ENCODE data around the gene GTSE1.

Gene GTSE1

DNA sequence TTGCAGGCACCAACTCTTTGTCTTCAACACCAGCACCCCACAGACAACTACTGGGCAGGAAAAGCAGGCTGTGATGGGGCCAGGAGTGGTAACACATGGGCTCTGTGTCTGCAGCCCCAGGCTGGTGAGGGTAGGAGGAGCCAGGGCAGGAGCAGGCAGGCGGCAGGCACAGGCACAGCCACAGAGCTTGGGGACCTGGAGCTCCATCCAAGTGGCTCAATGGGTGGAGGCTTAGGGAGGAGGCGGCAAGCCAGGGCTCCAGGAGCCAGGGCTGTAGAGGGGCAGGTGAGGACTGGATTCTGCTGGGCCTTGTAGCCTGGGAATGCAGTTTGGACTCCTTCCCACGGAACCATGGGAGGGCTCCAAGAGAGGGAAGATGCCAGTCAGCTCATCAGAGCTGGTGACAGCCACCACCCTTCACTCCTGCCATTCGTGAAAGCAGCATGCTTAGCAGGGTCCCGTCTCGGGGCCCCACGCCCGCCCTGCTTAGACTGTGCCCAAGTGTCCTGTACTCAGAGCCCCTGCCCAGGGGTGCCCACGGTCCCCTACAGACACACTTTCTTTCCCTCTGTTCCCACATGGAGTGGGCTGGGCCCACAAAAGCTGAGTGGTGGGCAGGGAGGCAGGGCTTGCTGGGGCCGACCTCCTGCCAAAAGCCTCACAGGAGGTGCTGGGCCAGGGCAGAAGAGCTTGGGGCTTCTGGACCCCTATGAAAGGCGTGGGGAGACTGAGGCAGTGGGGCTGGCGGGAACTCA lies 16.4 kb upstream of the GTSE1 start:
- no peaks in the 10 kb centered on the region for H3K9me3 ChIP-seq (ENCODE audit: control insufficient read depth, low read length)
- no peaks in the 10 kb centered on the region for H3K27me3 ChIP-seq (ENCODE audit: control insufficient read depth, insufficient read depth, low read length)
- H3K36me3 ChIP-seq (ENCODE audit: control insufficient read depth, insufficient read depth, low read length): peaks cover 10% of the 10 kb centered on the region
- no peak overlapping the region for H3K4me3 ChIP-seq (ENCODE audit: low read length)
- no peak overlapping the region for H3K9ac ChIP-seq (ENCODE audit: low read length)
- no peaks in the 10 kb centered on the region for H3K4me1 ChIP-seq (ENCODE audit: control insufficient read depth, insufficient read depth, low read length)

DNA sequence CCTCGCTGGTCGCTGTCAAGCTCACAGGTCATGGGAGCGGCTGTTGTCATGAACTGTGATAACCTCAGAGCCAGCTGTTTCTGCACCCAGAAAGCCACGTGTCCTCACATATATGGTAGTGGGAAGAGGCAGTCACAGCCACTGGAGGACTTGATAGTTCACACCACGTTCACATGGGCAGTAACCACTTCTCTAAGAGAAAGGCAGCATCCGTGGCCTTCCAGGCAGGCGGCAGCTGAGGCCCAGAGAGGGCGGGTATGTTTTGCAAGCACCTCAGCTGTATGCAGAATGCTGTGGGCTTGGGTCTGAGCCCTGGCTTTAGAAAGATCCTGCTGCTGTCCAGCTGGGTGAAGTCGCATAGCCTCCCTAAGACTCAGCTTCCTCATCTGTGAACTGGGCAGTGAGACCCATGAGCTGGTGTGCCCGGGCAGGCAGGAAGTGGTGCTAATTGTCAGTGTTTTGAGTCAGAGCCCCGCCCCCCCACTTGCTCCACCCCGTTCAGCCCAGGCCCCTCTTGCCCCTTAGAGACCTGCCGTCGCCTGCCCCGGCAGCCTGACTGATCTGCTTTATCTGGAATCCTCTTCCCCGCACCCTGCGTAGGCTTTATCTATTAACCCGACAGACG lies 15.6 kb upstream of the GTSE1 start:
- H3K36me3 ChIP-seq (ENCODE audit: control insufficient read depth, insufficient read depth, low read length): peaks cover 10% of the 10 kb centered on the region
- H3K9ac ChIP-seq (ENCODE audit: low read length): no peak overlapping the region
- H3K4me1 ChIP-seq (ENCODE audit: control insufficient read depth, insufficient read depth, low read length): no peaks in the 10 kb centered on the region
- H3K9me3 ChIP-seq (ENCODE audit: control insufficient read depth, low read length): no peaks in the 10 kb centered on the region
- no peaks in the 10 kb centered on the region for H3K27me3 ChIP-seq (ENCODE audit: control insufficient read depth, insufficient read depth, low read length)
- no peak overlapping the region for H3K4me3 ChIP-seq (ENCODE audit: low read length)

DNA sequence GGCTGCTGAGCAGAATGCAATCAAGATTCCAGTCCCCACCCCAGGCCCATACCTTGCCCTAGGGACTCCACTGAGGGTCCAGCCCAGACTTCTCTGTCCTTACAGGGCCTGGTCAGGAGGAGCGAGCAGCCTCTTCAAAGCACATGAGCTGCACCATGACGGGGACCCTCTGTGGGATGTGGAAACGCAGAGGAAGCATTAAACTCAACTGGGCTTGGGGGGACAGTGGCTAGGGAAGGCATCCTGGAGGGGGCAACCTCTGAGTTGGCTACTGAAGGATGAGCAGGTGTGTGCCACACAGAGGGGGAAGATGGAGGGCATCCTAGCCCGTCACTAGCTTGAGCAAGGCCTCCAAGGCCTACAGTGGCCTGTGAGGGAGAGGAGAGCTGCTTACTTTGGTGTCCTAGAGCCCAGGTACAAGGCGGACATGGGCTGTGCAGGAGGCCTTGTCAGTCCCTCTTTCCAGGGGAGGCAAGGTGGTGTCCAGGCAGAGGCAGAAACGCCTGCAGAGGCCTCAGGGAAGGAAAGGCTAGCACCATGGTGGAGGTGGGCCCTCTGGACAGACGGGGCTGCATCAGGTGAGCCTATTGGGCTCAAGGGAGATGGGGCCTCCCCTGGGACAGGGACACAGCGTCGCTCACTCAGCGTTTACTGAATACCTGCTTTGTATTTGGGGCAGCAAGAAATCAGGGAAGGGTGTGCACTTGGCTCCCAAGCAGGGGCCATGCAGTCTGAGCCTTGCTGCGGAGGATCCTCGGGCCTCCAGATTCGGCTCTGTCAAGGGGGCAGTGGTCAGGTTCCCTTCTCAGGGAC lies 14.6 kb upstream of the GTSE1 start:
- Histone ChIP-seq H3K9me3 (ENCODE audit: control insufficient read depth, low read length) (no peaks in the 10 kb centered on the region), H3K4me1 (ENCODE audit: control insufficient read depth, insufficient read depth, low read length) (no peaks in the 10 kb centered on the region), H3K27me3 (ENCODE audit: control insufficient read depth, insufficient read depth, low read length) (no peaks in the 10 kb centered on the region), H3K4me3 (ENCODE audit: low read length) (no peak overlapping the region), H3K9ac (ENCODE audit: low read length) (no peak overlapping the region), H3K36me3 (ENCODE audit: control insufficient read depth, insufficient read depth, low read length) (peaks cover 10% of the 10 kb centered on the region)

DNA sequence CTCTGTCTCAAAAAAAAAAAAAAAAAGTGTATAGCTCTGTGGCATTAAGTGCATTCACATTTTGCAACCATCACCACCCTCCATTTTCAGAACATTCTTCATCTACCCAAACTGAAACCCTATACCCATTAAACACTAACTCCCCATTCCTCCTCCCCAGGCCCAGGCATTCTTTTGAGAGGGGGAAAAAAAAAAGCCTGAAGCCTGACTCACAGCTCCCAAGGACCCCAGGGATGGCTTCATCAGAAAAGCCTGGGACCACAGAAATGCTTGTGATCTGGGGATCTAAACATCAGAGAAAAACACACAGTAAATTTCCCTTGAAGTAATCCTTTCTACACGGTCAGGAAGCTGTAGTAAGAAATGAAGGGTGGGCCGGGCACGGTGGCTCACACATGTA lies 10.7 kb upstream of the GTSE1 start:
- H3K9ac ChIP-seq (ENCODE audit: low read length): no peak overlapping the region
- no peaks in the 10 kb centered on the region for H3K27me3 ChIP-seq (ENCODE audit: control insufficient read depth, insufficient read depth, low read length)
- no peaks in the 10 kb centered on the region for H3K9me3 ChIP-seq (ENCODE audit: control insufficient read depth, low read length)
- peaks cover 5% of the 10 kb centered on the region for H3K4me1 ChIP-seq (ENCODE audit: control insufficient read depth, insufficient read depth, low read length)
- H3K4me3 ChIP-seq (ENCODE audit: low read length): no peak overlapping the region
- H3K36me3 ChIP-seq (ENCODE audit: control insufficient read depth, insufficient read depth, low read length): no peaks in the 10 kb centered on the region

DNA sequence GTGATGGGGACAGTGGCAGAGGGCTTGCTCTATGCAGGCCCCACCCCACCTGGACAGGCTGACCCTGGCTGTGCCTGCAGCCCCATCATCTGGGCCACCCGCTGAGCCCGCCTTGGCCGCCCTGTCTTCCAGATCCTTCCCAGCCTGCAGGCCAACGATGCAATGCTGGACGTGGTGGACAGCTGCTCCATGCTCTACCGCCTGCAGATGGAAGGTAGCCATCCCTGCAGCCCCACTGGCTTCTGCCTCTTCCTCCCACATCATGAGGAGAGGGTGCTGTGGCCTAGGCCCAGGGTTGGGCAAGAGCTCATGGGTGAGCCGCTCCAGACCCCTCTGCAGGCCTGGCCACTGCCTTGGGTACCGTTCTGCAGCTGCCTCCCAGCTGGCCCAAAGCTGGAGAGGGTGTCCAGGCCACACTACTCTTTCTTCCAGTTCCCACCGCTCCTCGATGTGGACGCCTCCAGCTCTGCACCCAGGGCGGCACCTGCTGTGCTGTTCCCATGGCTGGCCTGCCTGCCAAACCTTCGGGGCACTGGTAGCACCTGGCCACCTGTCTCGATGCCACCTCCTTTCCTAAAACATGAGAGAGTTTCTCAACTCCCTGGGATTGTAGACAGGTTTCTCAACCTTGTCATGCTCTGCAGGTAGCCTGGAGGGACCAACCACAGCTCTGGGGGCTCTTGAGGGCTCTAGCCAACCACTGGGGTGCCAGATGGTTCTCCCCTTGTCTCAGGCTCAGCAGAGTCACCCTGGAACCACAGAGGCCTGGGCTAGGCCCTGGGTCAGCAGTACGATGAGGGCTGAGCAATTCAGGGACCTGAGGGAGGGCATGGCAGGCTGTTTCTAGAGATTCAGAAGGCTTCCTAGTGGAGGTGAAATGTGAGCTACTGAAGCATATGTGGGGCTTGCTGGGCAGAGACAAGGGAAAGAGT lies 9.5 kb upstream of the GTSE1 start:
- H3K4me1 ChIP-seq (ENCODE audit: control insufficient read depth, insufficient read depth, low read length): peaks cover 5% of the 10 kb centered on the region
- no peak overlapping the region for H3K4me3 ChIP-seq (ENCODE audit: low read length)
- no peaks in the 10 kb centered on the region for H3K9me3 ChIP-seq (ENCODE audit: control insufficient read depth, low read length)
- no peak overlapping the region for H3K9ac ChIP-seq (ENCODE audit: low read length)
- no peaks in the 10 kb centered on the region for H3K27me3 ChIP-seq (ENCODE audit: control insufficient read depth, insufficient read depth, low read length)
- no peaks in the 10 kb centered on the region for H3K36me3 ChIP-seq (ENCODE audit: control insufficient read depth, insufficient read depth, low read length)

DNA sequence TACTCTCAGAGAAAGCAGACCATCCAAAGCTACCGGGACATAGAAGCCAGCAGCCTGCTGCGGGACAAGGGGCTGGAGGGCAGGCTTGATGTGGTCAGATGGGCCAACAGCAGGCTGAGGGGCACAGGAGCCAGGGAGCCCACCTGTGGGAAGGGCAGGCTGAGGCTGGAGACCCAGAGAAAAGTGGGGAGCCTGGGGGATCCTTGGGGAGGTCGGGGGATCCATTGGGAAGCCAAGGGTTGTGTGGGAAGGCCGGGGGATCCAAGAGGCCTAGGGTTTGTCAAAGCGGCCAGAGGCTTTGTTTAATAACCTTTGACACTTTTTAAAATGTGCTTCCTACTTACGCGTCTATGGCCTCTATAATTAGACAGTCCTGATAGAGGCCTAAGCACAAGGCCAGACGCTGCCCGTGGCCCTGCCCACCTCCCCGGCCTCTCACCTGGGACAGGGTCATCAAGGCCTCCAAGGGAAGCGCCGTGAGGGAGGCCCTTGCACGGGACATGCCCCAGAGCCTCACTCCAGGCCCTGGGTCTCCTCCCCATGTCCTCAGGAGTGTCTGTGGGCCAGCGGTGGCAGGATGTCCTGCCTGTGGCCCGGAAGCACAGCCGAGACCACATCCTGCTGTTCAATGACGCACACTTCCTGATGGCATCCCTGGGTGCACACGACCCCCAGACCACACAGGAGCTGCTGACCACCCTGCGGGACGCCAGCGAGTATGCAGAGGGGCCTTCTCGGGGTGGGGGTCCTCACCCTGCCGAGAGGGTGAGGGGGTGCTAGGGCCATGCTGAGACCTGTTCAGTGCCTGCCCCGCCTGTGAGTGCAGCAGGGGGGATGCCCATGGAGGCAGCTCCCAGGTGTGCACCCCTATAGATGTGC lies 8.6 kb upstream of the GTSE1 start:
- no peaks in the 10 kb centered on the region for H3K36me3 ChIP-seq (ENCODE audit: control insufficient read depth, insufficient read depth, low read length)
- no peak overlapping the region for H3K9ac ChIP-seq (ENCODE audit: low read length)
- H3K4me1 ChIP-seq (ENCODE audit: control insufficient read depth, insufficient read depth, low read length): peaks cover 5% of the 10 kb centered on the region
- no peak overlapping the region for H3K4me3 ChIP-seq (ENCODE audit: low read length)
- no peaks in the 10 kb centered on the region for H3K27me3 ChIP-seq (ENCODE audit: control insufficient read depth, insufficient read depth, low read length)
- no peaks in the 10 kb centered on the region for H3K9me3 ChIP-seq (ENCODE audit: control insufficient read depth, low read length)

DNA sequence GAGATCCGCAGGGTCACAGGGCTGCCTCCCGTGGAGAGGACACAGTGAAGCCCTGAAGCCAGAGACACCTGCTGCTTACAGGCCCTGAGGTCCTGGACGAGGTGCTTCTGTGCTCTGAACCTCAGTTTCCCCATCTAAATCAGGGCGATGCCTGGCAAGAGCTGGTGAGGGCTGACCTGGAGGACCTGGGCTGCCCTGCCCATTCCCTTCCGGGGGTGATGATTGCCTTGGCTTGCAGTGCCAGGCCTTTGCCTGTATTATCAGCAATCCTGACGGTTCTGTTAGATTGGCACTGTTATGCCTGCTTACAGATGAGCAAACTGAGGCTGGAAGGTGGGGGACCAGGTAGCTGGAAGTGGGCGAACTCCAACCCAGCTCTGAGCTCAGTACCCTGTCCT lies 7.8 kb upstream of the GTSE1 start:
- Histone ChIP-seq H3K9ac (ENCODE audit: low read length) (no peak overlapping the region), H3K27me3 (ENCODE audit: control insufficient read depth, insufficient read depth, low read length) (no peaks in the 10 kb centered on the region), H3K4me3 (ENCODE audit: low read length) (no peak overlapping the region), H3K36me3 (ENCODE audit: control insufficient read depth, insufficient read depth, low read length) (no peaks in the 10 kb centered on the region), H3K4me1 (ENCODE audit: control insufficient read depth, insufficient read depth, low read length) (peaks cover 5% of the 10 kb centered on the region), H3K9me3 (ENCODE audit: control insufficient read depth, low read length) (no peaks in the 10 kb centered on the region)

DNA sequence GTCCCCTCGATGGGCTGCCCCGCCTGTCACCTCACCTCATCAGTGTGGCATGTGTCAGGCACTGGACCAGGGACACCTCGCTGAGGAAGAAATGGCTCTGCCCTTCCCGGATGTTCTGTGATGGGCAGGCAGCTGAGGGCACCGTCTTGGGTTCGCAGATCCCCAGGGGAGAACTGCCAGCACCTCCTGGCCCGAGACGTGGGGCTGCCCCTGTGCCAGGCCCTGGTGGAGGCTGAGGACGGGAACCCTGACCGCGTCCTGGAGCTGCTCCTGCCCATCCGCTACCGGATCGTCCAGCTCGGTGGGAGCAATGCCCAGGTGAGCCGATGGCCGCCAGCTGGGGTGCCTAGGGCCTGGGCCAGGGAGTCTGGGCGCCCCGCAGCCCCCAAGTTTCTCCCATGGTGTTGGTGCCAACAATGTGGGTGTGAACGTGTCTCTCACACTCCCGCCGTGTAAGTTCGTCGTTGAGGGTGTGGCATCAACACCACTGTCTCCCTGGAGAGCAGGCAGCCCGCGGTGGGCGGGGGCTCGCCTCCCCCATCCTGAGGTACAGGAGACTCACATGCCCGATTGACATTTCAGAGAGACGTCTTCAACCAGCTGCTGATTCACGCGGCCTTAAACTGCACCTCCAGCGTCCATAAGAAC lies 7.3 kb upstream of the GTSE1 start:
- H3K4me3 ChIP-seq (ENCODE audit: low read length): no peak overlapping the region
- no peaks in the 10 kb centered on the region for H3K36me3 ChIP-seq (ENCODE audit: control insufficient read depth, insufficient read depth, low read length)
- no peaks in the 10 kb centered on the region for H3K27me3 ChIP-seq (ENCODE audit: control insufficient read depth, insufficient read depth, low read length)
- H3K9ac ChIP-seq (ENCODE audit: low read length): no peak overlapping the region
- peaks cover 5% of the 10 kb centered on the region for H3K4me1 ChIP-seq (ENCODE audit: control insufficient read depth, insufficient read depth, low read length)
- H3K9me3 ChIP-seq (ENCODE audit: control insufficient read depth, low read length): no peaks in the 10 kb centered on the region

DNA sequence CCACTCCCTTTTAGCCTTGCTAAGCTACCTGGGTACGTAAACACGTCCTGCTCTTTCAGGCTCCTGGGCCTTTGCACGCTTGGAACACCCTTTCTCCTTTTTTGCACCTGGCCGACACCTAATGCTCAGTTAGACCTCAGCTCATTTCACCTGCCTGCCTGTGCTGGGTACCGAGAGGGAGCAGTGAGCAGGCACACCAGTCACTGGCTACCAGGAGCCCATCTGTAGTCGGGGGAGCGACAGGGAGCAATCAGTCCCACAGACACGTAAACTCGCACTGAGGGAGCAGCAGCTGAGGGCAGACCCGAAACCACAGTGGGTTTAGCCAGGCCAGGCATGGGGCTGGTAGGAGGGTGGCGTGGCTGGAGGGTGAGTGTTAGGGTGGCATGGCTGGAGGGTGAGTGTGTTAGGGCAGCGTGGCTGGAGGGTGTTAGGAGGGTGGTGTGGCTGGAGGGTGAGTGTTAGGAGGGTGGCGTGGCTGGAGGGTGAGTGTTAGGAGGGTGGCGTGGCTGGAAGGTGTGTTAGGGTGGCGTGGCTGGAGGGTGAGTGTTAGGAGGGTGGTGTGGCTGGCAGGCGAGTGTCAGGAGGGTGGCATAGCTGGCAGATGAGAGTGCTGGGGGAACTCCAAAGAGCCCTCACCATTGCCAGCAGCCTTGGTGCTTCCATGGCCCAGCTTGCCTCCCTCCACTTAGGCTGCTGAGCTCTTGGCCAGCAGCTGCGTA lies 6.4 kb upstream of the GTSE1 start:
- Histone ChIP-seq H3K27me3 (ENCODE audit: control insufficient read depth, insufficient read depth, low read length) (no peaks in the 10 kb centered on the region), H3K9me3 (ENCODE audit: control insufficient read depth, low read length) (no peaks in the 10 kb centered on the region), H3K36me3 (ENCODE audit: control insufficient read depth, insufficient read depth, low read length) (no peaks in the 10 kb centered on the region), H3K4me1 (ENCODE audit: control insufficient read depth, insufficient read depth, low read length) (peaks cover 5% of the 10 kb centered on the region), H3K9ac (ENCODE audit: low read length) (no peak overlapping the region), H3K4me3 (ENCODE audit: low read length) (no peak overlapping the region)

All from mucosa of stomach (tissue), 1 donor.